ENCODE results near the gene CDHR4. TPM values are rescaled to one million over a fixed set of nuclear protein-coding genes. Genes with fewer than 3 reads are reported as not detected.

CDHR4 gene
- total RNA-seq, 1 donor from 2014 or later = not detected

DNA sequence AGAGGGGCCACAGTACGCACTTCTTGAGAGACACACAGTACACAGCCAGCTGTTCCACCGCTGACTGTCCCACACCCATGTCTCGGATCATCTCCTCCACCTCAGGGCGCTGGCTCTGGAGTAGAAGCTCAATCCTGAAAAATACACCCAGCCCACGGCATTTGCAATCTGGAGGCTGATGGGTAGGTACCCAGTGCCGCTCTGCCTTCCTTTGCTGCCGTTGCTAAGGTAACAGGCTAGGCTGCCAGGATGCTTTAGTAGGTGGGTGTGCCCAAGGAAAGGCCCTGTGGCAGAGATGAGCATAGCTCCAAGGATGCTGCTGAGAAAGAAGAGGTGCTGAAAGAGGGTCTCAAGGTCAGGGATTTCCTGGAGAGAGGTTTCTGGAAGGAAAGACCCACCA is 42.1 kb upstream of the CDHR4 start:
- no peak overlapping the region for H3K27ac ChIP-seq
- H3K9me3 ChIP-seq = no peaks in the 10 kb centered on the region
- no peak overlapping the region for H3K4me3 ChIP-seq
- intact Hi-C loops (cut with DNase I) = loop anchor here (5.0 to 10.0 kb wide), 2 partner anchors 40 to 117 kb away; partner anchors contain the start of genes GMPPB and INKA1
- H3K36me3 ChIP-seq = no peaks in the 10 kb centered on the region
- TF ChIP-seq, protein P1, sequence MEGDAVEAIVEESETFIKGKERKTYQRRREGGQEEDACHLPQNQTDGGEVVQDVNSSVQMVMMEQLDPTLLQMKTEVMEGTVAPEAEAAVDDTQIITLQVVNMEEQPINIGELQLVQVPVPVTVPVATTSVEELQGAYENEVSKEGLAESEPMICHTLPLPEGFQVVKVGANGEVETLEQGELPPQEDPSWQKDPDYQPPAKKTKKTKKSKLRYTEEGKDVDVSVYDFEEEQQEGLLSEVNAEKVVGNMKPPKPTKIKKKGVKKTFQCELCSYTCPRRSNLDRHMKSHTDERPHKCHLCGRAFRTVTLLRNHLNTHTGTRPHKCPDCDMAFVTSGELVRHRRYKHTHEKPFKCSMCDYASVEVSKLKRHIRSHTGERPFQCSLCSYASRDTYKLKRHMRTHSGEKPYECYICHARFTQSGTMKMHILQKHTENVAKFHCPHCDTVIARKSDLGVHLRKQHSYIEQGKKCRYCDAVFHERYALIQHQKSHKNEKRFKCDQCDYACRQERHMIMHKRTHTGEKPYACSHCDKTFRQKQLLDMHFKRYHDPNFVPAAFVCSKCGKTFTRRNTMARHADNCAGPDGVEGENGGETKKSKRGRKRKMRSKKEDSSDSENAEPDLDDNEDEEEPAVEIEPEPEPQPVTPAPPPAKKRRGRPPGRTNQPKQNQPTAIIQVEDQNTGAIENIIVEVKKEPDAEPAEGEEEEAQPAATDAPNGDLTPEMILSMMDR (IDR thresholded peaks at IDR 0.05) = no peak
- no peak for TF ChIP-seq POLR2AphosphoS5 (IDR thresholded peaks at IDR 0.05; ENCODE audit: insufficient read depth in 1 of 2, low read depth in 1 of 2)
- no peaks in the 10 kb centered on the region for H3K27me3 ChIP-seq
- peaks cover 6% of the 10 kb centered on the region for H3K4me1 ChIP-seq
- no peak for DNase-seq (ENCODE audit: extremely low spot score in 2 of 2)

DNA sequence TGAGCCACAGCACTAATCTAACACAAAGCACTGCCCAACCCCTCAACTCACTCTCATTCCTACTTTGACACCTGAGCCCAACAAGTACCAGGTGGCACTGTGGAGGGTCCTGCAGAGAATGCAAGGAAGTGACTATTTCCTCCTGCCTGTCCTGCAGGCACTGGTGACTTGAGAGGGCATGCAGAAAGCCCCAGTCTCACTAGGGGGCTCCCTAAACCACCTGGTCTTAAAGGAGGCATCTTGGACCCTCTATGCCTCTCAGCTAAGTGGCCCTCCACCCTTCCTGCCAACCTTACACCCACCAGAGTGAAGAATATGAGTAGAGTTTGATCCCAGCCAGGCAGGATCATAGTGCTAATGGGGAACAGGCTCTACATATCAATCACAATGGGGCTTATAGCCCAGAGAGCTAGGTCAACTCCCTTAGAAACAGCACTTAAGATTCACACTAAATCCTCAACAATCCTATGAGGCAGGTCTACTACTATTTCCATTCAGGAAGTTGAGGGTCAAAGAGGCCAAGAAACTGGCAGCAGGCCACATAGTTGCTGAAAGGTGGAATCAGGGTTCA is 41.5 kb upstream of the CDHR4 start:
- H3K27me3 ChIP-seq = no peaks in the 10 kb centered on the region
- no peak overlapping the region for H3K4me3 ChIP-seq
- H3K9me3 ChIP-seq = no peaks in the 10 kb centered on the region
- intact Hi-C loops (cut with DNase I) = loop anchor here (5.0 to 10.0 kb wide), 2 partner anchors 39 to 116 kb away; partner anchors contain the start of genes GMPPB and INKA1
- H3K27ac ChIP-seq = no peak overlapping the region
- H3K4me1 ChIP-seq = peaks cover 6% of the 10 kb centered on the region
- TF ChIP-seq POLR2A (IDR thresholded peaks at IDR 0.05) (no peak), POLR2AphosphoS5 (IDR thresholded peaks at IDR 0.05; ENCODE audit: insufficient read depth in 1 of 2, low read depth in 1 of 2) (no peak)
- TF ChIP-seq, protein P1 (IDR thresholded peaks at IDR 0.05) = no peak
- no peak for DNase-seq (ENCODE audit: extremely low spot score in 2 of 2)
- H3K36me3 ChIP-seq = no peaks in the 10 kb centered on the region

DNA sequence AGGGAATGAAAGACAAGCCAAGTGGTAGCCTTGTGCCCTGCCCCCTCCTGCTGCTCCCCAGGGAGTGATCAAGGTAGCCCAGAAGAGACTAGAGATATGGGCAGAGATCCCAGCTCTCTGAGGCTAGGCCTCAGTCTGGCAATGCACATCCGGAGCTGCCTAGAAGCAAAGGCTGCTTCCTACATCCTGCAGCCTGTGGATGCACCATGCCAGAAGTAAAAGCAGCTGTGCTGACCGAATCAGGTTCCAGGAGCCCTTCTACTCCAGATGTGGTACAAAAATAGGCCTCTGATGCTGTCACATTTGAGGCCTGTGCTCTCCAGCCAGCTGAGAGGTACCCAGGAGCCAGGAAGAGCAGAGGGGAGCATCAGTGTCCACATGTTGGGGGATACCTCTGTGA is 40.7 kb upstream of the CDHR4 start:
- Histone ChIP-seq H3K27me3 (no peaks in the 10 kb centered on the region), H3K4me3 (no peak overlapping the region), H3K9me3 (no peaks in the 10 kb centered on the region), H3K4me1 (peaks cover 6% of the 10 kb centered on the region), H3K27ac (no peak overlapping the region), H3K36me3 (no peaks in the 10 kb centered on the region)
- DNase-seq (ENCODE audit: extremely low spot score in 2 of 2) = no peak
- TF ChIP-seq, protein P1 (IDR thresholded peaks at IDR 0.05) = no peak
- TF ChIP-seq POLR2AphosphoS5 (IDR thresholded peaks at IDR 0.05; ENCODE audit: insufficient read depth in 1 of 2, low read depth in 1 of 2) (no peak), POLR2A (IDR thresholded peaks at IDR 0.05) (no peak)
- intact Hi-C loops (cut with DNase I) = loop anchor here (5.0 to 10.0 kb wide), 2 partner anchors 38 to 116 kb away; partner anchors contain the start of genes GMPPB and INKA1

DNA sequence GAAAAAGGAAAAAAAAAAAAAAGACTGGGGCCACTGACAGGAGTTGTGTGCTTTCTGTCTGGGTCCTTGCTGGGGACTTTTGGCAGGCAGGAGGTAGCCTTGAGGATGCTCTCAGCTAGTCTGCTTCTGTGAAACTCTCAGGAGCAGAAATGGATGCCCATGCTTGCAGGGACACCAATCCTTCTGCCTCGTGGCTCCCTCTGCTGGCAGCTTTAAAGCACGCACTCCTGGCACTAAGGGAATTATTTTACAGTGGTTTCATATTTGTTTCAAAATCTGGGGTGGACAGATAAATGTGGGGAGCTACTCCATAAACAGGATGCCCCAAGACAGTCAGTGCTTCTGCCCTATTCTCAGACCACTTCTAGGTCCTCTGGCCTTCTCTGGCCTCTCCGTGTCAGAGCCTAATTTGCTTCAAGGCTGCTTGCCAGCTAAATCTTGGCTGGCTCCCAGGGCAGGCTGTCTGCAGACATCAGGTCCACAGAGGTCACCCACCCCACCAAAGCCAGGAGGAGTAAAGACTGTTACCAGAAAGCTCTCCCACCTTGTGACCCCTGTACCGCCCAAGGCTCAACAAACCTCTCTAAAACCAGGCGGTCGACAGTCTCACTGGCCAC is 39.6 kb upstream of the CDHR4 start:
- Histone ChIP-seq H3K27me3 (no peaks in the 10 kb centered on the region), H3K4me3 (no peak overlapping the region), H3K36me3 (no peaks in the 10 kb centered on the region), H3K4me1 (peaks cover 6% of the 10 kb centered on the region), H3K27ac (peak overlapping the region; percentile 47), H3K9me3 (no peaks in the 10 kb centered on the region)
- intact Hi-C loops (cut with DNase I) = no loop called here
- TF ChIP-seq, protein P1 (IDR thresholded peaks at IDR 0.05) = peak; percentile 78 to 93 (median 80)
- TF ChIP-seq POLR2A (IDR thresholded peaks at IDR 0.05) (no peak), POLR2AphosphoS5 (IDR thresholded peaks at IDR 0.05; ENCODE audit: insufficient read depth in 1 of 2, low read depth in 1 of 2) (peak; percentile 16 to 70)
- DNase-seq (ENCODE audit: extremely low spot score in 2 of 2) = no peak

DNA sequence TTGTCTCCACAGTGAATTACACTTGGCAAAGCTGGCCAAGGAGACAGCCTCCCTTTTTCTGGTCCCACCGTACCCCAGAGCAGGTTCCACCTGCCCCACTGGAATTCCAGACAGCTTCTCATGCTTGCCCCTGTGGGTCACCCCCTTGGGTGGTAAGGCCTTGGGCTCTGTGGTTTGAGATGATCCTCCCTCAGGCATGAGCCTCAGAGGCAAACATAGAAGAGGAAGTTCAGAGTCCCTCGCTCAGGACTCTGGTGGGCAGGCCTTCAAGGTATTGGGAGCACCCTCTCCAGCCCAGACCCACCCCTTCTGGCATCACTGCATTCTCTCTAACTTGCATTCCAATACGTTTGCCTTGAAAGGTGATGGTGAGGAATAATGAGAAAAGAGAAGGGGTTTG is 31.7 kb upstream of the CDHR4 start:
- intact Hi-C loops (cut with DNase I) = no loop called here
- no peaks in the 10 kb centered on the region for H3K9me3 ChIP-seq
- TF ChIP-seq, protein P1 (IDR thresholded peaks at IDR 0.05) = no peak
- TF ChIP-seq POLR2AphosphoS5 (IDR thresholded peaks at IDR 0.05; ENCODE audit: insufficient read depth in 1 of 2, low read depth in 1 of 2) (no peak), POLR2A (IDR thresholded peaks at IDR 0.05) (no peak)

More for the DNA sequence above, 31.7 kb upstream of the CDHR4 start:
- Histone ChIP-seq H3K27ac (no peak overlapping the region), H3K27me3 (no peaks in the 10 kb centered on the region), H3K4me1 (no peaks in the 10 kb centered on the region), H3K36me3 (no peaks in the 10 kb centered on the region), H3K4me3 (no peak overlapping the region)
- no peak for DNase-seq (ENCODE audit: extremely low spot score in 2 of 2)

All from vagina (tissue), 2 donors.